ENCODE data around the gene IGF2.
A peak's percentile ranks its signal among the peaks of the same experiment; 100 is the strongest.

IGF2 gene

DNA sequence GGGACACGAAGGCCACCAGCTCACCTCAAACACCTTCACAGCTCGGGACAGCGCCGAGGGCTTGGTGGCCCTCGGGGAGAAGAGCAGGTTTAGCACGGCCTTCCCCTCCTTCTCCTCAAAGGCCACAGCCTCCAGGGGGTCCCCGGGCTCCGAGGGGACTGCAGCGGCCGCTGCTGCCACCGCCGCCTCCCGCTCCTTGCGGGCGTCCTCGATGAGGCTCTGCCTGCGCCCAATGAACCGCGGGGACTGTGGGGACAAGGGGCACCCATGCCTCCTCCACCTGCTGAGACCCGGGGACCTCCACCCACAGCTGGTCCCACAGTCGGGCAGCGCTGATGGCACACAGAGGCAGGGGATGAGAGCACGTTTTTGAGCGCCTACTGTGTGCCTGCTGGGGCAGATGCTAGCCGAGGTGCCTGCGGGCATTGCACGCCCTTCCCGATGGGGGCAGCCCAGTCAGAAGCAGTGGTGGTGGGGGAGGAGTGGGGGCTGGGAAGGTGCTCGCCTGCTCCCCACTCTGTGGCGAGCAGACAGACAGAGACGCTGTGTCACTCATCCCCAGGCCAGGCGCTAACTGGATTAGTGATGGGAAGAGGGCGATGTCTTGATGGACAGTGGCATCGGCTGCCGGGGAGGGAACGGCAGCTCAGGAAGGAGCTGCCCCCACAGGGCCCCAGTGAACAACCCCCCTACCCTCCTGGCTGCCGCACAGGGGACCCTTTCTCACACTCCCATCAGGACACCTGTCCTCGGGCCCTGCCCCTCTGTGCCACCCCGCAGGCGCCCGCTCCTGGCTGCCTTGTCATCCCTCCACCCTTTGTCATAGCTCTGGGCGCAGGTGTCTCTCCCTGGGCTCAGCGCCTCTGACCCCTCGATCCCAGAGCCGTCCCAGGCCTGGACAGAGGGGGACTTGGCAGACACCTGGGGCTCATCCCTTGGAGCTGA lies 30.7 kb upstream of the IGF2 start:
- no peak for DNase-seq

DNA sequence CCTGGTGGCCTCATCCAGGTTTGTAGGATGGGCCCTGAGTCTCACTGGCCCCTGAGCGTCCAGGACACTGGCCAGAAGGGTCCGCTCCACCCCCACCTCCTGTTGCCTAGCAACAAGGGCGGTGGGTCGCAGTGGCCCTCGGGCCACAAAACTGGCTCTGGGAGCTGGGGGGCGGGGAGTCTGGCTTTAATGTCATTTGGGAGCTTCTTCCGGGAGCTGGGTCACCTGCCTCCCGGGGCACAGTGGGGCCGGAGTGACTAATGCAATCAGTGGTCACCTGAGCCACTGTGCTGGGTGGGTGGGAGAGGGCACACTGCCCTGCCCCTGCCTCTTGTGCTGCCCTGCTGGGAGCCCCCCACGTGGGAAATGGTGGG lies 29.8 kb upstream of the IGF2 start:
- DNase-seq, result no peak

DNA sequence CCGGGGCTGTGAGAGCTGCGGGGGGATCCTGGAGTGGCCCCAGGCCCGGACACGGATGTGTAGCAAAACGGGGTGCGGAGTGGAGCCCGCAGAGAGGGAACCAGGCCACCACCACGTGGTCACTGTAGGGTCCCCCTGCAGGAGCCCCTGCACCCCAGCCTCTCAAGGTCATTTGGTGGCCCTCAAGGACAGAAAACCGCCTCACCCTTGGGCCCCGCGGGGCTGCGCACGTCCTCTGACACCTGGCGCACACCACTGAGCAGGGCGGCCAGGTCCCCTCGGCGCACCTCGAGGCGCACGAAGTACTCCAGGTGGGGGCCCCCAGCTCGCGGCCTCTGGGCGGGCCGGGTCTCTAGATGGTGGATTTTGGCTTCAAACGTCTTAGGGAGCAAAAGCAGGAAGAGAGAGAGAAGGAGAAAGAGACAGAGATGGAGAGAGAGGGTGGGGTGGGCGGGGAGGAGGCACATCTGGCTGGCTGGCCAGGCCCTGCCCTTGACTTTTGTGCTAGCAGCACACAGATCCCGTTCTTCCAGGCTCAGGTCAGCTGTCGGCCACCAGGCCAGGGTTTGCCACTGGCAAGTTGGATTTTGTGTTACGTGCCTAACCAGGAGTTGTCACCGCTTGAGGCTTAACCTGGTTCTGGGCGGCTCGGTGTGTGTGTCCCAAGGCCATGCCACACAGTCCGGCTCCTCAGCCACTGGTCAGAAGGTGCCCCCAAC lies 29.3 kb upstream of the IGF2 start:
- DNase-seq, result no peak

DNA sequence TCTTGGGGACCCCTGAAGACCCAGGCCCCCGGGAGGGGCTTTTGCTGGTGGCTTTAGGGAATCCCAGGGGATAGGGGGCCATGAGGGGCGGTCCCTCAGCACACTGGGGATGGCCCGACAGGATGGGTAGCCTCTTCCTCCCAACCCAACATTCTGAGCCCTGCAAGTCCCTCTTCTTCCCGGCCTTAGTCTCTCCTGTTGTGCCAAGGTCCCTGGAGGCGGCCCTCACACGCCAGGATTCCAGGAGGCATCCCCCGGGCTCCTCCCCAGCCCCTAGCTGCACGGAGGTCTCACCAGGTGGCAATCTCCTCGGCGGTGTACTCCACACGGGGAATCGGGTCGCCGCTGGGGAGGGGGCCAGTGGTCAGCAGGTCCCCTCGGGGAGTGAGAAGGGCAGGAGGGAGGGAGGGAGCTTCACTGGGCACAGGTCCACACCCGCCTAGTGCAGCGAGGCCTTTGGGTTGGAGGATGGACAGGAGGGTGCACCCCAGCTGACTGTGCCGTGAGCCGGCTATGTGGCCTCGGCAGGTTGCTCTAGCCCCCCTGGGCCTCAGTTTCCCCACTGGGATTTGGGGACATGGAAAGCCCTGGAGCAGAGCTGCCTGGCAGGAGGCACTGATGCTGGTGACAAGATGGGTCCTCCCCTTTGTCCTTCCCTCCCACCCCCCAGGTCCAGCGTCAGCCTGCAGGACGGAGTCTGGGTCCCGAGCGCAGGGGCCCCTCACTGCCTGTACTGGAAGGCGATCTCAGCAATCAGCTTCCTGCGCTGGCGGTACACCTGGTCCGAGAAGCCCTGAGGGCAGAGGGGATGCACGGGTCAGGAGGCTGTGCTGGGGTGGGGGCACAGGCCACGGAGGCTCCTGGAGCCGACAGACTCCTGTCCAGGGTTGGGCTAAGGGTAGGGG lies 28.2 kb upstream of the IGF2 start:
- no peak for DNase-seq

DNA sequence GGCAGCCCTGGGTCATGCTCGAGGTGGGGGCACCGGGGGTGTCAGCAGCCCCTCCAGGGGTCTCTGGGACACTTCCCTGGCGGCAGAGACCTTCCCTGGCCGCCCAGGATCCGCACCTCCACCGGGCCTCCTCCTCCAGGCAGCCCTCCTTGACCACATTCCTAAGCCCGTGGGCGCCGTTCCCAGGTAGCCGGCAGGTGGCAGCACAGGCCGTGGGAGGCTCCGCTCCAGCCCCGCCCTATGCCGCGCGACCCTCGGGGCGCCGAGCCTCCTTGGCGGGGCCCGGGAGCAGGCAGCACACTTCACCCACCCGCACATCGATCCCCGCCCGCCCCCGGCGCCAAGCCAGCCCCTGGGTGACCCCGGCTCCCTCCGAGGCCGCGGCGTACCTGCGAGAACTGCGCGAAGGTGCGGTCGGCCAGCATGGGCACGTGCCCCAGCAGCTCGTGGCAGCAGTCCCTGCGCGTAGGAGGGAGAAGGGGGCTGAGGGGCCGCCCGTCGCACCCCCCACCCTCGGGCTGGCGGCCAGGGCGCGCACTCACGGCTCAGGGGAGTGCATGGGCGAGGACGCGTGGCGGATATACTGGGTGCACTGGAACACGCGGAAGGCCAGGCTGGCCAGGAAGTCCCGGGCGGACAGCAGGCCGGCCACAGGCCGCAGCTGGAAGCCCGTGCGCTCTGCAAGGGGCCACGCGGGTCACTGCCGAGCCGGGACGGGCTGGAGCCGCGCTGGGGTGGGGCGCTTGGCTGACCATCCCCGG lies 27.1 kb upstream of the IGF2 start:
- DNase-seq, result no peak

DNA sequence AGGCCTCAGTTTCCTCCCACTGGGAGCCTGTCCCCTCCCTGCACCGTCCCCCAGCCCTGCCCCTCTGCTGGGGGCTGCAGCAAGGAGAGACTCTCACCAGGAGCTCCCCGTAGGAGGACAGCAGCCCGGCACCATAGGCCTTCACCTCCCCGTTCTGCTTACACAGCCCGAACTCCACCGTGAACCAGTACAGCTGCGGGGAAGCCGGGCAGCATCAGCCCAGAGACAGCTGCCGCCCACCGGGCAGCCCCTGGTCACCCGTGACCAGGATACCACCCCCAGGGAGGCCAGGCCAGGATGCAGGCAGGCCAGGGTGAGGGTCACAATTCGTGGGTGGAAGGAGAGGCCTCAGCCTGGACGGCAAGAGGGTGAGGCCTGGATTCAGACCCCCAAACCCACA lies 26.4 kb upstream of the IGF2 start:
- DNase-seq, result no peak

DNA sequence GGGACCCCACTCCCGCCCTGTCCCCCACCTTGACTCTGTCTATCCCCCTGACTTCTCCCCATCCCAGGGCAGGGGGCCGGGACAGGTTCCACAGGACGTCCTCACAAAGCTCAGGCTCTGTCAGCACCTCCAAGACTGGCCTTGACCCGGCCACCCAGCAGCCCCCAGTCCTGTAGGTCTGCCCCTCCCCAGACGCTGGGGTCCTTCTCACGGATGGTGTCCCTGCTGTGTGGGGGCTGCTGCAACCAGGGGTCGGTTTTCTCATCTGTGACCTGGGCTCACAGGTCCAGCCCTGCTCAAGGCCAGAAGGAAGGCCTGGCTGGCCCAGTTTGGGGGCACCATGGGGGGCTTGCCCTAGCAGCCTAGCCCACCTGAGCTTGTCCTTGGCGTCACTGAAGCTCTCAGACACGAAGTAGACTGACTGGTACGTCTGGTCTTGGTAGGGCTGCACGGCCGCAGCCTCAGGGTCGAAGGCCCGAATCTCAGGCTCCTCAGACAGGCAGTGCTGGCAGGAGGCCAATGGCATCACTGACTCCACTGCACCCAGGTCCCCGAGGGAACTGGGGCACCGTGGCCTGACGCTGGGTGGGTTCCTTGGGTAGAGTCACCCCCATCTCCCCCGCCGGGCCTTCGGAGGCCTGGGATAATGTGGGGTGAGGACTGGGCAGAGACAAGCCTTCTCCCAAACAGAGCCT lies 25.8 kb upstream of the IGF2 start:
- DNase-seq, result no peak

DNA sequence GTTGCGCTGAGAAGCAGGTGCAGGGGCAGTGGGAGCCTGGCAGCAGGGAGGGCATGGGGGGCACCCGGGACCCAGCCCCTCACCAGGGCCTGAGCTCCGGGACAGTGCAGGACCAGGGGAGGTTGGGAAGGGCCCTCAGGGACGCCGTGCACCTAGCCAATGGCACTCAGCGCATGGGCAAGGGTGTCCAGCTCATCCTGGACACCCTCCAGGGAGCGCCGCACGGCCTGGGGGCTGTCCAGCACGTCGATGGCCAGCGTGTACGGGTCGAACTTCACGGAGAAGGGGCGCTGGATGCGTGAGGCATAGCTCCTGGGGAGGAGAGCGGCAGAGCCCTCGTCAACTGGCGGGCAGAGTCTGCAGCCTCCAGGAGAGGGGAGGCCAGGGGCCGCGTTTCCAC lies 24.9 kb upstream of the IGF2 start:
- no peak for DNase-seq

DNA sequence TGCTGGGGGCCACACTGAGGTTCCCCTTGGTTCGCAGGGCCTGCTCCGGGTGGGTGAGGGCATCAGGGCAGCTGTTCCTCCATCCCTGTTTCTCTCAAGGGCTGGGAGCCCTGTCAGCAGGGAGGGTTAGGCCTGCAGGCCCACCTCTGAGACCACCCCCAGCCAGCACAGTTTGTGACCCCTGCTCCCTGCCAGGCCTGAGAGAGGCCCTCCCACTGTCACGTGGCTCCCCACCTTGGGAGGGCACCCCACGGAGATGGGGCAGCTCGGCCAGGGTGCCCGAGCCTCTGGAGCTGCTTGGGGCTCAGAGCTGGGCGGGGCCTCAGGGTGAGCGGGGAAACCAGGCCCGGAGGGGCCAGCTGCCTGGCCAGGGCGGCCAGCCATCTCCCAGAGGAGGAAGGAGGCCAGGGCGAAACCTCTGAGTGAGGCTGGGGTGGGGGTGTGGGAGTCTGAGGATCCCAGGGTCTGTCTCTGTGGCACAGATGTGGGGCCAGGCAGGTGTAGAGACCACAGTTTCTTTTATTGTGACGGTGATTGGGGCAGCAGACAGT lies 24.3 kb upstream of the IGF2 start:
- no peak for DNase-seq

DNA sequence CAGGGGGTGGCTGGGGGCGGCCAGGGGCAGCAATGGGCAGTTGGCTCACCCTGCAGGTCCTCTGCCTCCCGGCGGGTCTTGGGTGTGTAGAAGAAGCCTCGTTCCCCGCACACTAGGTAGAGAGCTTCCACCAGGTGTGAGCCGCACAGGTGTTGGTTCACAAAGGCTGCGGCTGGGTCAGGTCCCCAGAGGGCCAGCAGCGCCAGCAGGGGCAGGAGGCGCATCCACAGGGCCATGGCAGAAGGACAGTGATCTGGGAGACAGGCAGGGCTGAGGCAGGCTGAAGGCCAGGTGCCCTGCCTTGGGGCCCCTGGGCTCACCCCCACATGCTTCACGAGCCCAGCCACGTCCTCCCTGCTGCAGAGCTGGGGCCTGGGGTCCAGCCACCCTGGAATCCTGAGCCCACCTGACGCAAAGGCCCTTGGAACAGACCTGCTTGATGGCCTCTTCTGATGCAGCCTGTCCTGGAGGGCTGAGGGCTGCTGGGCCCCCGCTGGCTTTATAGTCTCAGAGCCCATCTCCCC lies 21.6 kb upstream of the IGF2 start, which contains the start of gene INS:
Gene INS (minus strand): TSS at position 474 of the 524 bp plus-strand sequence. CDS start 238 bp downstream, at position 236.
- no peak for DNase-seq

DNA sequence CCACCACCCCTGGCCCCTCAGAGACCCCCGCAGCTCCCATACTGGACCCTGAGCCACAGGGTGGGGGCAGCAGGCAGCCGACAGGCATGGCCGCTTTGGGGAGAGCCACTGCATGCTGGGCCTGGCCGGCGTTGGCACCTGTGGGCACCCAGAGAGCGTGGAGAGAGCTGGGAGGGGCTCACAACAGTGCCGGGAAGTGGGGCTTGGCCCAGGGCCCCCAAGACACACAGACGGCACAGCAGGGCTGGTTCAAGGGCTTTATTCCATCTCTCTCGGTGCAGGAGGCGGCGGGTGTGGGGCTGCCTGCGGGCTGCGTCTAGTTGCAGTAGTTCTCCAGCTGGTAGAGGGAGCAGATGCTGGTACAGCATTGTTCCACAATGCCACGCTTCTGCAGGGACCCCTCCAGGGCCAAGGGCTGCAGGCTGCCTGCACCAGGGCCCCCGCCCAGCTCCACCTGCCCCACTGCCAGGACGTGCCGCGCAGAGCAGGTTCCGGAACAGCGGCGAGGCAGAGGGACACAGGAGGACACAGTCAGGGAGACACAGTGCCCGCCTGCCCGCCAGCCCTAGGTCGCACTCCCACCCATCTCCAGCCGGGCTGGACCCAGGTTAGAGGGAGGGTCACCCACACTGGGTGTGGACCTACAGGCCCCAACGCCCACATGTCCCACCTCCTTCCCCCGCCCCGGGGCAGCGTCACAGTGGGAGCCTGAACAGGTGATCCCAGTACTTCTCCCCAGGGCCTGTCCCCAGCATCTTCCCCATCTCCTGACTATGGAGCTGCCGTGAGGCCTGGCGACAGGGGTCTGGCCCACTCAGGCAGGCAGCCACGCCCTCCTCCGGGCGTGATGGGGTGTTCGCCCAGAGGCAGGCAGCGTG lies 20.6 kb upstream of the IGF2 start:
- no peak for DNase-seq

DNA sequence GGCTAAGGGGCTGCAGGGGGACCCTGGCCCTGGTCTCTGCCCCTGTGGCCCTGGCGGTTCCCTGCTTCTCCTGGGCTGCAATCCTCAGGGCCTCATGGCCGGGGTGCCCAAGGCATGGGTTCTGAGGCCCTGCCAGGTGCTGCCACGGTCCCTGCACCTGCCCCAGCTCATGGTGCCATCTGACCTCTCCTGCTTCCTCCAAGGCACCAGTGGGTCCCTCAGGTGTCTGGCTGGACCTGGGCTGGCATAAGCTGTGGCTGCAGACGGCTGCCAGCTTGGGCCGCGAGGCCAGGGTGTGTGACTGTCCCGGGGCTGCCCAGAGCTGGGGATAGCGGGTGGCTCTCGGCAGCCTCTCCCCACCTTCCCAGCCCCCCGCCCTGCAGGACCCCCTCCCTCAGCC lies 19.8 kb upstream of the IGF2 start:
- no peak for DNase-seq

DNA sequence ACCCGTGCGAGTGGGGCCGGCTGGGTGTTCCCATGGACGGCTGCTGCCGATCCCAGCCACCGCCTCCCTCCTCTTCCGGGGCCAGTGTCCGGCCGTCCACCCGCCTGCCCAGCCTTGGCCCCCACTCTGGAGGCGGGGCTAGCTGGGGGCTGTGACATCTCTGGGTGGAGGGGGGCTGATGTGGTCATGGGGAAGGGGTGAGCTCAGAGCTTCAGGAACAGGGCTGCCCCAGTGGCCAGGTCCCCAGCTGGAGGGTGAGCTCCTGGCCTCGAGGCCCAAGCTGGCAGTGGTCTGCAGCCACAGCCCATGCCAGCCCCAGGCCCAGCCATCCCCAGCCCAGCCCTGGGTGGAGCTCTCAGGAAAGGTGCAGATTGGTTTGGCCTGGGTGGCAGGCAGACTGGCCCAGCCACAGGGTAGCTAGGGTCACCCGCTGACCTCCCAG lies 19.1 kb upstream of the IGF2 start:
- DNase-seq, result no peak

DNA sequence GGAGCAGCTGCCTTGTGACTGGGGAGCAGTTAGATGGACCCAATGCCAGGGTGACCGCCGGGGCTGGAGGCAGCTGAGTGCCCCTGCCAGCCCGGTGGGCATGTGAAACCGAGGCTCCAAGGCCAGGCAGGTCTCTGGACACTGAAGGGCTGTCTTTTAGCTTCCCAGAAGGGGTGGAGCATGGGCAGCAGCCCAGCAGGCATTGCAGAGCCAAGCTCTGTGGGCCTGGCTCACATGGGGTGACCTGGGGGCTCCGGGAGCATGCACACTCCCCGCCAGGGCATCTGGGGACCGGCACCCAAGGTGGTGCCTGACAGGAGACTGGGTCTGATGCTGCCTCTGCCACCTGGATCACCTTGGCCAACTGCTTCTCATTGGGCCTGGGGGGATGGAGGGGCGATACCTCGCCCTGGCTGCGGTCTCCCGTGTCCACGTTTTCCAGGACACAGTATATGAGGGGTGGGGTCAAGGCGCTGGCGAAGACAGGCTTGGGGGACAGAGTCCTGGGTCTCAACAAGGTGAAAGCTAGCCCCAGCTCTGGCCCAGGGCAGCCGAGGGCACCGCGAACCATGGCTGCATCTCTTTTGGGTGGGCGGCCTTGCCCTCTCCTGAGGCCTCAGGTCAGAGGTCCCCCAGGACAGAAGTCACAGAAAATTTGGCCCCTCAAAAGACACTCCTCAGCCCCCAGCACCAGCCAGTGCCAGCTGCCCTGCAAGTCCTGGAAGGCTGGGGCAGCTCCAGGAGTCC lies 18.3 kb upstream of the IGF2 start:
- DNase-seq, result no peak

DNA sequence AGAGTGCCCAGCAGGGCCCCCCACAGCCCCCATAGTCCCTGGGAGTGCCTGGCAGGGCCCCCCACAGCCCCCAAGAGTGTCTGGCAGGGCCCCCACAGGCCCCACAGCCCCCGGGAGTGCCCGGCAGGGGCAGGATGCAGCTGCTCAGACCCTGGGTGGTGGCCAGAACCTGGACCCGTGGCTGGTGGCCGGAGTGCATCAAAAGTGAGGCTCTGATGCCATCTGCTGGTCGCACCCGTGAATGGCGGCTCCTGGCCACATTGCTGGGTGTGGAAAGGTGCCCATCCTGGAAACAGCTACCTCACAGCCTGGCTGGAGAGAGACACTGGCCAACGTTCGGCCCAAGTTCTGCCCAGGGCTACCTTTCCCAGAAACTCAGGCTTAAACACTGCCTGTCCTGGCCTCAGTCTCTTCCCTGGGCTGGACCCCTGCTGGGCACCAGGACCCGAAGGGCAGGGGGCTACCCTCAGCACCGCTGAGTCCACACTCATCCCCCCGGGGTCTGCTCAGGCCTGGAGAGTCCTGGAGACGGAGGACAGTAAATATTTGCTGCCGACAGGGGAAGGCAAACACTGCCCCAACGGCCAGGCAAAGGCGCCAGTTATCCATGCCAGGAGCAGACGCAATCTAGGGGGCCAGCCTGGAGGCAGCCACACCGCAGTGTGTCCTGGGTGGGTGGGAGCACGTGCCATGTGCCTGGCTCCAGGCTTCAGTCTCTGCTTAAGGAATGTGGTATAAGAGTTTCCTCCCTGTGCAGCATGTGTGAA lies 17.4 kb upstream of the IGF2 start:
- DNase-seq, result peak; percentile 41

DNA sequence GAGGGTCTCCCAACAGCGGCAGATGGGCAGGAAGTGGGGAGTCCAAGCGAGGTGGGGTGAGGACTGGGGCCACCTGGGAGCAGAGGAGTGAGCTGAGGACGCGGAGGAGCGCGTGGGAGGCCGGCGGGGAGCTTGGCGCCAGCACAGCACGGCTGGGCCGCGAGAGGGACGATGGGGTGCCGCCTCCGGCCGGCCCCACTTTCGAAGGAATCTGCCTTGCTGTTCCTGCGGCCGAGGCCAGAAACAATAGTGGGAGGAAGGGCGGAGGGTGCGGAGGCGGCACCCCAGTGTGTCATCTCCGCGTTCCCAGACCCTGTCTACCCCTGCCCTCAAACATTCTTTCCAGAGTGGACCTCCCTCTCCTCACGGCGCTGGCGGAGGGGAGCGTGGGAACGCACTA lies 16.3 kb upstream of the IGF2 start:
- no peak for DNase-seq

DNA sequence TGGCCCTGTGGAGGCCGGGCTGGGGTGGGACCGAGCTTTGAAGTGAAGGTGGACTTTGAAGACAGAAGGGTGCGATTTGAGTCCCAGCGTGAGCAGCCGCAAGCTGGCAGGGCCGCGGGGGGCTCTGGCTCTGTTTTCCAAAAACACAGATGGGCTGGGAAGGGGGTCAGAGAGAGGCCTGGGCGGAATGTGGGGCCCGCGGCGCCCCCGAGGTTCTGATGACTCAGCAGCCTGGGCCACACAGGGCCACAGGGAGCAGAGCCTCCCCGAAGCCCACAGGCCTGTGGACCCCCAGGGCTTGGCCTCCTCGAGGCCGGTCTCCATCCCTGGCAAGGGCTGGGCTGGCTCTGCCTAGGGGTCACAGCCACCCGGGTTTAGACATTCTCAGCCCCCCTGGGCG lies 15.7 kb upstream of the IGF2 start:
- no peak for DNase-seq

DNA sequence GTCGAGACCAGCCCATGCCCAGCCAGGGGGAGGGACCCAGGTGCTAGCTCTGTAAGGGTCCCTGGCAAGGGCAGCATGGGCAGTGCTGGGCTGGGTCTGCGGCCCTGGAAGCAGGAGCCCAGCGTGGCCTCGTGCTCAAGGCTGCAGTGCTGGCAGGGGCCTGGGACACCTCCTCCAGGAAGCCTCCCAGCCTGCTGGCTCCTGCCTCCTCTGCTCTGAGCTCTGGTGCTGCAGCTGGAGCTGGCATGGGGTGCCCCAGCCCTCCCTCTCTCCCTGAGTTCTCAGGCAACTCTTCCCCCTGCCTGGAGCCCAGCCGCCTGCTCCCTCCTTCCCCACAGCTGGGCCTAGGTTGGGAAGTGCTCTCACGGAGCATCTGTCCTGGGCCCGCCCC lies 15.0 kb upstream of the IGF2 start:
- no peak for DNase-seq
